Liver (tissue), 9 donors: Measurements from ENCODE around the gene ZDHHC14. TPM values are rescaled to one million over a fixed set of nuclear protein-coding genes. Genes with fewer than 3 reads are reported as not detected.

ENCODE experiments used
- DNase-seq: peaks from one replicate; pipeline ENCODE4 v3.0.0-alpha.2; 2017; ENCODE audit warnings: low spot score
- H3K27ac ChIP-seq, 2 donors: one replicate each; pipeline ENCODE4 v1.7.0; 2013; ENCODE audit warnings: inconsistent platforms in 2 of 2, low read length in 2 of 2, control low read depth in 1 of 2, low read depth in 1 of 2, mild to moderate bottlenecking in 1 of 2
- H3K27me3 ChIP-seq, 4 donors: one replicate each; pipeline versions ENCODE4 v1.6.1 to v1.7.0; 2013; ENCODE audit warnings: low read length in 3 of 4, inconsistent platforms in 1 of 4, mild to moderate bottlenecking in 1 of 4, moderate library complexity in 1 of 4; ENCODE audit not compliant: control insufficient read depth in 4 of 4, insufficient read depth in 4 of 4
- H3K36me3 ChIP-seq, 4 donors: one replicate each; pipeline versions ENCODE4 v1.6.1 to v1.7.0; 2013; ENCODE audit warnings: low read length in 3 of 4, mild to moderate bottlenecking in 3 of 4, low read depth in 1 of 4, moderate library complexity in 1 of 4; ENCODE audit not compliant: control insufficient read depth in 4 of 4, insufficient read depth in 3 of 4
- H3K4me1 ChIP-seq, 4 donors: one replicate each; pipeline versions ENCODE4 v1.6.1 to v1.7.0; 2013; ENCODE audit warnings: low read length in 3 of 4, mild to moderate bottlenecking in 3 of 4, moderate library complexity in 1 of 4; ENCODE audit not compliant: control insufficient read depth in 4 of 4, insufficient read depth in 4 of 4
- H3K4me3 ChIP-seq, 3 donors: one replicate each; pipeline versions ENCODE4 v1.6.1 to v1.7.0; 2013; ENCODE audit warnings: low read length in 3 of 3, control low read depth in 1 of 3, low read depth in 1 of 3, mild to moderate bottlenecking in 1 of 3
- H3K9ac ChIP-seq, 2 donors: one replicate each; pipeline ENCODE4 v1.7.0; 2013; ENCODE audit warnings: low read length in 2 of 2, mild to moderate bottlenecking in 2 of 2, moderate library complexity in 2 of 2, control low read depth in 1 of 2, low read depth in 1 of 2
- H3K9me3 ChIP-seq, 4 donors: one replicate each; pipeline versions ENCODE4 v1.6.1 to v1.7.0; 2013; ENCODE audit warnings: low read length in 3 of 4; ENCODE audit not compliant: control insufficient read depth in 4 of 4
- CTCF ChIP-seq: fragments of 150-350 bp; IDR thresholded peaks from 2 replicates; pipeline ENCODE4 v1.5.1; 2017; ENCODE audit warnings: improper control_type of control experiment, low read depth, low read length; ENCODE audit not compliant: missing input control
- EGR1 ChIP-seq, 2 donors: IDR thresholded peaks; 2 replicates each; pipeline ENCODE4 v1.6.1; 2016 to 2018; ENCODE audit warnings: antibody characterized with exemption in 2 of 2, low read depth in 2 of 2
- FOXA1 ChIP-seq: IDR thresholded peaks from 2 replicates; pipeline ENCODE4 v1.6.1; 2016; ENCODE audit warnings: antibody characterized with exemption
- FOXA2 ChIP-seq: IDR thresholded peaks from 2 replicates; pipeline ENCODE4 v1.6.1; 2016; ENCODE audit warnings: antibody characterized with exemption
- GABPA ChIP-seq, 2 donors: IDR thresholded peaks in 1 of 2; conservative IDR thresholded peaks in 1 of 2; 2 replicates each; pipeline ENCODE4 v1.6.1; 2016; ENCODE audit warnings: antibody characterized with exemption in 2 of 2, mild to moderate bottlenecking in 1 of 2, moderate library complexity in 1 of 2
- HNF4A ChIP-seq, 2 donors: conservative IDR thresholded peaks; 2 replicates each; pipeline ENCODE4 v1.6.1; 2016; ENCODE audit warnings: antibody characterized with exemption in 2 of 2, mild to moderate bottlenecking in 2 of 2
- HNF4G ChIP-seq: IDR thresholded peaks from 2 replicates; pipeline ENCODE4 v1.6.1; 2016; ENCODE audit warnings: antibody characterized with exemption
- JUND ChIP-seq, 2 donors: IDR thresholded peaks; 2 replicates each; pipeline ENCODE4 v1.6.1; 2016; ENCODE audit warnings: antibody characterized with exemption in 2 of 2
- NR2F2 ChIP-seq: IDR thresholded peaks from 2 replicates; pipeline ENCODE4 v1.6.1; 2016; ENCODE audit warnings: antibody characterized with exemption
- RAD21 ChIP-seq, 2 donors: IDR thresholded peaks; 2 replicates each; pipeline ENCODE4 v1.6.1; 2016; ENCODE audit warnings: antibody characterized with exemption in 2 of 2, mild to moderate bottlenecking in 2 of 2
- SP1 ChIP-seq: IDR thresholded peaks from 2 replicates; pipeline ENCODE4 v1.6.1; 2018; ENCODE audit warnings: antibody characterized with exemption, mild to moderate bottlenecking
- TAF1 ChIP-seq: conservative IDR thresholded peaks from 2 replicates; pipeline ENCODE4 v1.6.1; 2016; ENCODE audit warnings: antibody characterized with exemption, mild to moderate bottlenecking
- YY1 ChIP-seq: IDR thresholded peaks from 2 replicates; pipeline ENCODE4 v1.6.1; 2016; ENCODE audit warnings: antibody characterized with exemption, mild to moderate bottlenecking
- ZBTB33 ChIP-seq: IDR thresholded peaks from 2 replicates; pipeline ENCODE4 v1.6.1; 2016; ENCODE audit warnings: antibody characterized with exemption
- WGBS: extraction: QIAGEN DNeasy Blood & Tissue Kit; methylation state at CpG from one replicate; pipeline ENCODE4 v1.1.7; 2013; 5-methylcytosine and 5-hydroxymethylcytosine counted together
- polyA plus RNA-seq, 2 donors: library from polyadenylated mRNA; stranded (reverse) in 1 of 2; unstranded in 1 of 2; fragments of 200-250 nt in 1 of 2; fragments of >200 nt in 1 of 2; fragmentation: Nextera tagmentation in 1 of 2; extraction: Ambion mirVana in 1 of 2; gene quantifications; one replicate each; pipeline versions ENCODE4 v1.2.1 to v1.2.3, GENCODE V29; 2013 to 2015
- total RNA-seq, 2 donors: library from RNA; depleted of rRNA; stranded (reverse); fragments of >200 nt; gene quantifications; one replicate each; pipeline ENCODE4 v1.2.3, GENCODE V29; 2014
- TF ChIP-seq, protein P1 (sequence below): IDR thresholded peaks from 2 replicates; pipeline ENCODE4 v1.6.1; 2016; ENCODE audit warnings: antibody characterized with exemption, mild to moderate bottlenecking
- donor health status: healthy.
- donor health status: healthy.
- donor health status: healthy.
- donor health status: healthy.
- donor health status: healthy.

ZDHHC14 gene
- total and polyA plus RNA-seq, 4 donors = 4.4 to 11.7 (median 8.4) TPM

- Histone ChIP-seq H3K9ac (no peak overlapping the region), H3K27ac (no peak overlapping the region), H3K36me3 (no peaks in the 10 kb centered on the region), H3K9me3 (no peaks in the 10 kb centered on the region), H3K4me3 (no peak overlapping the region), H3K27me3 (no peaks in the 10 kb centered on the region), H3K4me1 (peaks cover 8 to 54% (median 37%) of the 10 kb centered on the region in 4 donors)
- no peak for DNase-seq
- WGBS = 72% methylated on average over 7 of the region's 7 CpGs
- TF ChIP-seq JUND (IDR thresholded peaks at IDR 0.05) (no peak), YY1 (no peak)
These were observed 47.0 kb downstream of the ZDHHC14 start for GRCh38 chr6:157427969-157428368.

GRCh38 chr6:157428427-157429202 is 47.6 kb downstream of the ZDHHC14 start:
- H3K4me1 ChIP-seq = peaks cover 8 to 53% (median 31%) of the 10 kb centered on the region in 4 donors
- no peak overlapping the region for H3K4me3 ChIP-seq
- DNase-seq = no peak
- WGBS = 92% methylated on average over 21 of the region's 21 CpGs
- TF ChIP-seq NR2F2 (no peak), FOXA1 (no peak), ZBTB33 (no peak), CTCF (no peak)
- H3K9me3 ChIP-seq = no peaks in the 10 kb centered on the region
- no peaks in the 10 kb centered on the region for H3K27me3 ChIP-seq
- H3K9ac ChIP-seq = no peak overlapping the region
- no peaks in the 10 kb centered on the region for H3K36me3 ChIP-seq
- H3K27ac ChIP-seq = no peak overlapping the region

GRCh38 chr6:157429248-157429647 is 48.3 kb downstream of the ZDHHC14 start:
- H3K27me3 ChIP-seq = no peaks in the 10 kb centered on the region
- TF ChIP-seq CTCF (no peak), EGR1 (IDR thresholded peaks at IDR 0.05; ENCODE audit: low read depth in 2 of 2) (no peak), NR2F2 (no peak), YY1 (no peak), FOXA1 (no peak), HNF4G (no peak), HNF4A (conservative IDR thresholded peaks at IDR 0.05) (no peak), ZBTB33 (no peak), GABPA (IDR thresholded peaks at IDR 0.05 in 1 of 2, conservative IDR thresholded peaks at IDR 0.05 in 1 of 2) (no peak), TAF1 (no peak), FOXA2 (no peak), RAD21 (IDR thresholded peaks at IDR 0.05) (no peak), SP1 (no peak)
- TF ChIP-seq, protein P1, sequence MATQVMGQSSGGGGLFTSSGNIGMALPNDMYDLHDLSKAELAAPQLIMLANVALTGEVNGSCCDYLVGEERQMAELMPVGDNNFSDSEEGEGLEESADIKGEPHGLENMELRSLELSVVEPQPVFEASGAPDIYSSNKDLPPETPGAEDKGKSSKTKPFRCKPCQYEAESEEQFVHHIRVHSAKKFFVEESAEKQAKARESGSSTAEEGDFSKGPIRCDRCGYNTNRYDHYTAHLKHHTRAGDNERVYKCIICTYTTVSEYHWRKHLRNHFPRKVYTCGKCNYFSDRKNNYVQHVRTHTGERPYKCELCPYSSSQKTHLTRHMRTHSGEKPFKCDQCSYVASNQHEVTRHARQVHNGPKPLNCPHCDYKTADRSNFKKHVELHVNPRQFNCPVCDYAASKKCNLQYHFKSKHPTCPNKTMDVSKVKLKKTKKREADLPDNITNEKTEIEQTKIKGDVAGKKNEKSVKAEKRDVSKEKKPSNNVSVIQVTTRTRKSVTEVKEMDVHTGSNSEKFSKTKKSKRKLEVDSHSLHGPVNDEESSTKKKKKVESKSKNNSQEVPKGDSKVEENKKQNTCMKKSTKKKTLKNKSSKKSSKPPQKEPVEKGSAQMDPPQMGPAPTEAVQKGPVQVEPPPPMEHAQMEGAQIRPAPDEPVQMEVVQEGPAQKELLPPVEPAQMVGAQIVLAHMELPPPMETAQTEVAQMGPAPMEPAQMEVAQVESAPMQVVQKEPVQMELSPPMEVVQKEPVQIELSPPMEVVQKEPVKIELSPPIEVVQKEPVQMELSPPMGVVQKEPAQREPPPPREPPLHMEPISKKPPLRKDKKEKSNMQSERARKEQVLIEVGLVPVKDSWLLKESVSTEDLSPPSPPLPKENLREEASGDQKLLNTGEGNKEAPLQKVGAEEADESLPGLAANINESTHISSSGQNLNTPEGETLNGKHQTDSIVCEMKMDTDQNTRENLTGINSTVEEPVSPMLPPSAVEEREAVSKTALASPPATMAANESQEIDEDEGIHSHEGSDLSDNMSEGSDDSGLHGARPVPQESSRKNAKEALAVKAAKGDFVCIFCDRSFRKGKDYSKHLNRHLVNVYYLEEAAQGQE = no peak

More at GRCh38 chr6:157429248-157429647, 48.3 kb downstream of the ZDHHC14 start:
- WGBS = 87% methylated on average over 1 of the region's 1 CpG
- no peaks in the 10 kb centered on the region for H3K9me3 ChIP-seq
- H3K9ac ChIP-seq = no peak overlapping the region
- H3K4me1 ChIP-seq = peaks cover 8 to 51% (median 29%) of the 10 kb centered on the region in 4 donors
- no peak for DNase-seq
- no peak overlapping the region for H3K4me3 ChIP-seq
- H3K27ac ChIP-seq = no peak overlapping the region
- no peaks in the 10 kb centered on the region for H3K36me3 ChIP-seq
